ENCODE data around the gene KRT85.

- TF ChIP-seq JUN (IDR thresholded peaks at IDR 0.05), result no peak
- TF ChIP-seq RFX5 (IDR thresholded peaks at IDR 0.05), result no peak
- TF ChIP-seq CHD2 (IDR thresholded peaks at IDR 0.05; ENCODE audit: low read length, partially characterized antibody), result no peak
Observed at GRCh38 chr12:52338241-52338960, 28.9 kb downstream of the KRT85 start.
